Activated CD8-positive, alpha-beta T cell treated with anti-CD3 and anti-CD28 coated beads, Interleukin-2, amount 10 ng/mL, durations not matched to agents 7 days and 5 days (primary cell): Measurements from ENCODE around the gene DSCAM. TPM values are rescaled to one million over a fixed set of nuclear protein-coding genes. Genes with fewer than 3 reads are reported as not detected.

Source experiments
- ATAC-seq: fragments of 150-1000 bp; cut with Tn5 transposase; one replicate; pipeline ENCODE4 v1.10.0; 2021; ENCODE audit warnings: moderate library complexity
- CTCF ChIA-PET: fragments of 350-600 bp; sonication (Branson Sonifier 250); formaldehyde crosslinking; loops from one replicate; lab custom pipeline; 2021; ENCODE audit warnings: antibody characterized with exemption; lab: Charles Lee
- POLR2A ChIA-PET: fragments of 350-600 bp; sonication (Branson Sonifier 250); formaldehyde crosslinking; loops from one replicate; lab custom pipeline; 2021; ENCODE audit warnings: antibody characterized with exemption; lab: Charles Lee
- DNase-seq: peaks from one replicate; pipeline ENCODE4 v3.0.0-alpha.2; 2020
- H3K27ac Mint-ChIP-seq: one replicate; pipeline ENCODE4 v1.8.0; 2021; ENCODE audit warnings: mild to moderate bottlenecking, mixed read lengths
- H3K27me3 Mint-ChIP-seq: one replicate; pipeline ENCODE4 v1.8.0; 2021; ENCODE audit warnings: low read depth, mixed read lengths
- H3K36me3 Mint-ChIP-seq: one replicate; pipeline ENCODE4 v1.8.0; 2021; ENCODE audit warnings: low read depth, mixed read lengths
- H3K4me1 Mint-ChIP-seq: one replicate; pipeline ENCODE4 v1.8.0; 2021; ENCODE audit warnings: low read depth, mixed read lengths
- H3K4me3 Mint-ChIP-seq: one replicate; pipeline ENCODE4 v1.8.0; 2021; ENCODE audit warnings: mild to moderate bottlenecking, mixed read lengths
- H3K9me3 Mint-ChIP-seq: one replicate; pipeline ENCODE4 v1.8.0; 2022; ENCODE audit warnings: mixed read lengths; ENCODE audit not compliant: insufficient read depth
- total RNA-seq, 2 experiments: library from RNA; stranded (reverse); gene quantifications; one replicate each; pipeline ENCODE4 v1.2.3, GENCODE V29; 2021

Gene DSCAM
- total RNA-seq, 2 experiments from 2014 or later, result not detected

GRCh38 chr21:40020651-40021050 lies 826.3 kb downstream of the DSCAM start:
- ATAC-seq, result no peak
- H3K36me3 Mint-ChIP-seq, result no peaks in the 10 kb centered on the region
- no peak overlapping the region for H3K27ac Mint-ChIP-seq
- no peaks in the 10 kb centered on the region for H3K27me3 Mint-ChIP-seq
- no peaks in the 10 kb centered on the region for H3K4me1 Mint-ChIP-seq
- CTCF ChIA-PET, result no interaction called here
- H3K9me3 Mint-ChIP-seq, result peaks cover 7% of the 10 kb centered on the region
- no peak overlapping the region for H3K4me3 Mint-ChIP-seq
- POLR2A ChIA-PET, result no interaction called here
- DNase-seq, result no peak

DNA sequence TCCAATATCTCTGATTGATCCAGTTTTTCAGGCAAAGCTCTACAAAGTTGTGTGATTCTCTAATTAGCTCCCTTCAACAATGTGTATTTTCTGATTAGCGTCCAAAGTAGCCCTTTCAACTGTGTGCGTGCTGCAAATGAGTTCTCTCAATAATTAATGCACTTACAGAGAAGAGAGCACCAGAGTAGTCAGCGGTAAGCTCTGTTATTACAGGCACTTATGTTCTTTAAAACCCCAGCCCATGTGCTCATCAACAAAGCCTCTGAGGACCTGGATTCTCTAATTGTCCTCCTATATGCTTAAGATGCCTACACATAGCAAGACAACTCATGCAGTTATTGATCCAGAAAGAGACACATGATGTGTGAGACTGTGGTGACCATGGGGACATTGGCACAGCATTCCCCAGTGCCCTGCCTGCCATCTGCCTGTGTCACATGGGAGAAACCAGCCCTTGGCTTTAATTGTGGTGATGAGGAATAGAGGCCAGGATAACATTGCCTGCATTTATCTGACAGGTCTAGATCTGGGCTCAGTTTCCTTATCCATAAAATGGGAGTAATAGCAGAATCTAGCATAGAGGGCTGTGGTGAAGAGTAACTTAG lies 828.0 kb downstream of the DSCAM start:
- H3K36me3 Mint-ChIP-seq, result no peaks in the 10 kb centered on the region
- H3K27ac Mint-ChIP-seq, result no peak overlapping the region
- H3K4me1 Mint-ChIP-seq, result no peaks in the 10 kb centered on the region
- DNase-seq (no peak), ATAC-seq (no peak)
- peaks cover 12% of the 10 kb centered on the region for H3K9me3 Mint-ChIP-seq
- H3K27me3 Mint-ChIP-seq, result no peaks in the 10 kb centered on the region
- no peak overlapping the region for H3K4me3 Mint-ChIP-seq
- ChIA-PET CTCF (no interaction called here), POLR2A (no interaction called here)

DNA sequence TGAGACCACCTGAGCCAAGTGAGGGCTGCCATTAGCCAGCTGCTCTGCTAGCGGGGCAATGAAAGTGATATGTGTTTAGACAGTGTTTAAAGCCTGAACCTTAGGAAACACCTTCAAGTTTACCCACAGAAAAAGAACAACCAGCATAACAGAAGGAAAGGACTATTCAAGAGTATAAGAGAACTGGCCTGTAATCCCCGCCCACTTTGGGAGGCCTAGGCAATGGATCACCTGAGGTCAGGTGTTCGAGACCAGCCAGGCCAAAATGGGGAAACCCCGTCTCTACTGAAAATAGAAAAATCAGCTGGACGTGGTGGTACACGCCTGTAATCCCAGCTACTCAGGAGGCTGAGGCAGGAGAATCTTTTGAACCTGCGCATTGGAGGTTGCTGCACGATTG lies 830.3 kb downstream of the DSCAM start:
- ChIA-PET CTCF (no interaction called here), POLR2A (no interaction called here)
- Mint-ChIP-seq H3K4me3 (no peak overlapping the region), H3K27ac (no peak overlapping the region), H3K27me3 (no peaks in the 10 kb centered on the region), H3K9me3 (peaks cover 18% of the 10 kb centered on the region), H3K4me1 (no peaks in the 10 kb centered on the region), H3K36me3 (no peaks in the 10 kb centered on the region)
- no peak for ATAC-seq
- no peak for DNase-seq

- Mint-ChIP-seq H3K27me3 (no peaks in the 10 kb centered on the region), H3K4me1 (no peaks in the 10 kb centered on the region), H3K27ac (no peak overlapping the region), H3K36me3 (no peaks in the 10 kb centered on the region), H3K9me3 (peaks cover 18% of the 10 kb centered on the region), H3K4me3 (no peak overlapping the region)
- ChIA-PET CTCF (no interaction called here), POLR2A (no interaction called here)
- ATAC-seq (no peak), DNase-seq (no peak)
These were observed 830.7 kb downstream of the DSCAM start for GRCh38 chr21:40016234-40016633.

GRCh38 chr21:40015818-40016217 lies 831.1 kb downstream of the DSCAM start:
- Mint-ChIP-seq H3K4me1 (no peaks in the 10 kb centered on the region), H3K4me3 (no peak overlapping the region), H3K9me3 (peaks cover 18% of the 10 kb centered on the region), H3K27ac (no peak overlapping the region), H3K36me3 (no peaks in the 10 kb centered on the region), H3K27me3 (no peaks in the 10 kb centered on the region)
- no peak for DNase-seq
- ChIA-PET POLR2A (no interaction called here), CTCF (no interaction called here)
- no peak for ATAC-seq

DNA sequence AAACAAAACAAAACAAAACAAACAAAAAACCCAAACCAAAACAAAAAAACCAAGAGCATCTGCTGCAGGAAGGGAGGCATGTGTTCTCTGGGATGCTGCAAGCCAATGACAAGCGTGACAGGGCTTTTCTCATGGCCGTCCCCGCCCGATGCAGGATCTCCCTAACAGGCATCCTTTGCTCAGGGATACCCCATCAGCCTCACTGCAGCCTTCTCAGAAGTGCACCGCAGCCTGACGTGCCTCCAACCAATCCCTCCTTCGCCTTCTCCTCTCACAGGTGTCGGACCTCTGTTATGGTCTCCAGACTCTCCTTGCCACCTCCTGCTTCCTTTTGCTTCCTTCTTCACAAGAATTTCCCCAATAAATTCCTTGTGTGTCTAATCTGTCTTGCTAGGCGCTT lies 832.6 kb downstream of the DSCAM start:
- no peaks in the 10 kb centered on the region for H3K36me3 Mint-ChIP-seq
- ChIA-PET CTCF (no interaction called here), POLR2A (no interaction called here)
- H3K4me1 Mint-ChIP-seq, result no peaks in the 10 kb centered on the region
- no peaks in the 10 kb centered on the region for H3K27me3 Mint-ChIP-seq
- no peak overlapping the region for H3K27ac Mint-ChIP-seq
- peaks cover 14% of the 10 kb centered on the region for H3K9me3 Mint-ChIP-seq
- ATAC-seq, result no peak
- no peak for DNase-seq
- H3K4me3 Mint-ChIP-seq, result no peak overlapping the region

DNA sequence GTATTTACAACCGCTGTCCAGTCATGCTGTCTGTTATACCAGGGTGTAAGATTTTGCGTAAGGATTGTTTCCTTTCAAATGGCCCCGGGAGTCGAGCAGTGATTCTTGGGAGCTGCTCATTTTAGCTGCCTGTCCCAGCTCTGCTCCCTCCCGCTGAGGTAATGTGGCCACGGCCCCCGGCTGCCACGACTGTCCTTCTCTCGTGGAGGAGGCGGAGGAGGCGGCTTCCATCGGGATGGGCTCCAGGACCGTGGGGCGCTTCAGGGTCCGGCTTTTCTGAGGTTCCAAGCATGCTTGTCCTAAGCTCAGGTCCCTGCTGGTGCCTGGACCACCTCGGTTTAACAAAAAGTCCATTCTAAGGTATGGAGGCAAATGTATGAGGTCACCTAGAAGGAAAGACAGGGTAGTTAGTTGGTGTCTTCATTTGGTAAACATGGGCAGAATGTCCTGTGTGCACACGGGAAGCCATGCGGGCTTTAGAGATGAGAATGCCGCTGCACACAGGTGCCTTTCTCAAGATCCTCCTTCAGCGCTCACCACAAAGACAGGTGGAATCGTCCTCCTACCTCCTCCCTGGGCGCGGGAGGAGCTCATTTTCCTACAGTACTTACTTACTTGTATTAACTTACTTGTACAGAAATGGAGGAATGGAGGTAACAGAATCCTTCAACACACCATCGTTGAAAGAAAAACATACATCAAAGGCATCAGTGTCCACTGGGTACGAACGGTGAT lies 833.8 kb downstream of the DSCAM start:
- peaks cover 14% of the 10 kb centered on the region for H3K9me3 Mint-ChIP-seq
- H3K27ac Mint-ChIP-seq, result no peak overlapping the region
- ChIA-PET CTCF (no interaction called here), POLR2A (no interaction called here)
- H3K27me3 Mint-ChIP-seq, result no peaks in the 10 kb centered on the region
- ATAC-seq (no peak), DNase-seq (no peak)
- H3K36me3 Mint-ChIP-seq, result no peaks in the 10 kb centered on the region
- no peaks in the 10 kb centered on the region for H3K4me1 Mint-ChIP-seq
- H3K4me3 Mint-ChIP-seq, result no peak overlapping the region

DNA sequence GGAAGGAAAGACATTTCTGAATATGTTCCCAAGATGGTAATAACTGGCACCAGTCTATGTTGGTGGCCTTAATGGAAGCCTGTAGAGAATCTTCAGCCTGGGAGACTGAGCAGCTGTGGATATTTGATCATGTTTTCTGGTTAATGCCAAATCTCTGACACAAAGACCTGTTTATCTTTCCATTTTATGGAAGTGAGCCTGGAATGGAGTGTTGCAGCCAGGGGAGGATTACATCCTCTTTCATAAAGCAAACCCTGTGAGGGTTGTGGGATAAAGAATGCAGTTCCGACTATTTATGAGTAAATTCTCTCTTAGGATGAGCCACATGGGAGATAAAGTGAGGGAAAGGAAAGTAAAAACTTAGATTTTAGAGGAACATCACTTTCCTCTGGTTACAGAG lies 835.6 kb downstream of the DSCAM start:
- H3K4me1 Mint-ChIP-seq, result no peaks in the 10 kb centered on the region
- H3K9me3 Mint-ChIP-seq, result peaks cover 11% of the 10 kb centered on the region
- DNase-seq (no peak), ATAC-seq (no peak)
- no peaks in the 10 kb centered on the region for H3K27me3 Mint-ChIP-seq
- CTCF ChIA-PET, result no interaction called here
- no peak overlapping the region for H3K27ac Mint-ChIP-seq
- H3K36me3 Mint-ChIP-seq, result no peaks in the 10 kb centered on the region
- POLR2A ChIA-PET, result no interaction called here
- no peak overlapping the region for H3K4me3 Mint-ChIP-seq

DNA sequence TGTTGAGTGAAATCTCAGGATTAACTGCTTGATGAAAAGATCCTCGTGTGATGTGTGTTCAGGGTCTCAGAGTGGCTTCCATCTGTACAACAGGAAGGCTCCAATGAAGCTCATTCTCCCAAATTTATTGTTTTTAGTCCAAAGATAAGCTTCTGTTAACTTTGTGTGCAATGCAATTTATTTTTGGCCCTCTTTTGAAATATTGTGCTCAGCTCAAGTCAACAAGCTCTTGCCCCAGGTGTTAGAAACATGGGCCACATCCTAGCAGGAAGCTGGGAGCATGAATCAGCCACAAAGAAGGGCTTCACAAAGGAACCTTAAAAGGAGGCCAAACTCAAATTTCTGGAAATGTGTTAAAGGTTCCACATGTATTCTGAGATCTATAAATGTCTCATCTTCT lies 844.0 kb downstream of the DSCAM start:
- CTCF ChIA-PET, result no interaction called here
- H3K27ac Mint-ChIP-seq, result no peak overlapping the region
- peaks cover 5% of the 10 kb centered on the region for H3K9me3 Mint-ChIP-seq
- no peaks in the 10 kb centered on the region for H3K4me1 Mint-ChIP-seq
- no peak overlapping the region for H3K4me3 Mint-ChIP-seq
- no peaks in the 10 kb centered on the region for H3K36me3 Mint-ChIP-seq
- no peaks in the 10 kb centered on the region for H3K27me3 Mint-ChIP-seq
- POLR2A ChIA-PET, result no interaction called here
- DNase-seq, result no peak
- ATAC-seq, result no peak

DNA sequence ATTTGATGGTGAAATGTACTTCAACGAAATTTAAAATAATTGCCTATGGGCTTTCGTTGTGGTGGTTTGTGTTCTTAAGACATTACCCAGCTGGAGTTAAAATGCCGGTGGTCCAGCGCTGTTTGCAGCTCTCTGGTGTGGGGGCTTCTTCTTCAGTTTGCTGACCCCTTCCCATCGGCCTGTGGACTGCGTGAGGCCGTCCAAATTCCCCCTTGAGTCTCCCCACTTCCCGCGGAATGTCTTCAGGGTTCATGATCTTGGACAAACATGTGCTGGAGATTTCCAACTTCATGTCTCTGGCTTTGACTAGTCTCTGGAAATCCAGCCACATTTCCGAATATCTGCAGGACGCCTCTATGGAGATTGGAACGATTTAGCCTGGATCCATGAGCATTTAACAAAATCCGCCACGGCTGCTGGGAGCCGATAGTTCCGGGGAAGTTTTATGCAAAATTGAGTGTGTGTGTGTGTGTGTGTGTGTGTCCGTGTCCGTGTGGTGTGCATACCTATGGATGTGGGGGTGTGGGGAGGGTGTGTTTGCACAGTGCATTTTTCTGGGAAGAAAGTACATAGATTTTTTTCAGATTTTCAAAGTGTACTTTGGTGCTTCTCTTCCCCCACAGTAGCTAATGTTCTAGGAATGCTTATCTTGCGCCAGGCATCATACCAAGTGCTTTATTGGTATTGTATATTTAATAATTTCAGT lies 862.5 kb downstream of the DSCAM start:
- ATAC-seq (no peak), DNase-seq (no peak)
- Mint-ChIP-seq H3K9me3 (peaks cover 3% of the 10 kb centered on the region), H3K36me3 (no peaks in the 10 kb centered on the region), H3K27ac (no peak overlapping the region), H3K27me3 (no peaks in the 10 kb centered on the region), H3K4me1 (no peaks in the 10 kb centered on the region), H3K4me3 (no peak overlapping the region)
- POLR2A ChIA-PET, result no interaction called here
- CTCF ChIA-PET, result no interaction called here

DNA sequence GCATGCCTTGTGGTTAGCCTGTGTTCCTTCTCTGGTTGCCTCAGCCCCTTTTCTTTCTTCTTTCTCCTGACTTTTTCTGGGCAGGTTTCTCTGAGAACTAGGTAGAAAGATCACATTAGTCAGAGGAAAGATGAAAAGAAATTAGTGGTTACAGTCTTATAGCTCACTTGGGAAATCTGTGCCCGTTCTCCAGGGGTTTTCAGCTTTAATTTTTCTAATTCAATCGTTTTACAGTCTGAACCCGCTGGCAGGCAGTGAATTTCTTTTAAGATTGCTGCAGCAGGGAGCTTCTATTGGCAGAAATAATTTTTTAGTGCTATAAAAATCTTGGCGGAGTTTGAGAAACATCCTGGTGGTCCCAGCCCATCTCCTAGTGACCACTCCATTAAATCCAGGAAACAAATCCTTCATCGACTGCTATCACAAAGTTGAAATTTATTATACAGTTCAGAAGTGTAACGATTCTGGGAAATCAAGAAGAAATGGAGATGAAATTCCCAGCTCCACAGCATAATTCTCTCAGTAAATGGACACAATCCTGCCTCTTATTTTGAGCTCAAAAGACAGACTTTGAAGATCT lies 866.6 kb downstream of the DSCAM start:
- no peak for ATAC-seq
- DNase-seq, result no peak
- no peak overlapping the region for H3K4me3 Mint-ChIP-seq
- POLR2A ChIA-PET, result no interaction called here
- no peaks in the 10 kb centered on the region for H3K27me3 Mint-ChIP-seq
- H3K9me3 Mint-ChIP-seq, result peaks cover 3% of the 10 kb centered on the region
- no peaks in the 10 kb centered on the region for H3K4me1 Mint-ChIP-seq
- H3K27ac Mint-ChIP-seq, result no peak overlapping the region
- no peaks in the 10 kb centered on the region for H3K36me3 Mint-ChIP-seq
- CTCF ChIA-PET, result no interaction called here

DNA sequence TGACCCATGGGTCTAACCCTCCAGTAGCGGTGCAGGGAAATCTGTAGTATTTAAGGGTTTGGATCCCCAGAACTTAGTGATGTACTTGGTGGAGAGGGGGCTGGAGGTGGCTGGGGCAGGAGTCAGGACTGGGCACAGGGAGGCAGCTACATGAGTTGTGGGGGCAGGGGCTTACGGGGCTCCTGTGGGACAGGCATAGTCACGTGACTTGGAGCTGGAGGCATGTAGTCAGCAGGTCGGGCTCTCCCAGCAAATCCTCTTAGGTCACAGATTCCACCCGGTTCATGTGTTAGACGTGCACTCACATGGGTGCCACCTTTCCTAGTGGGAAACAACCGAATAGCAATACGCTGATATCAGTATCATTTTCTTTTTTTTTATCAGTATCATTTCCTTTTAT lies 867.6 kb downstream of the DSCAM start:
- no peak overlapping the region for H3K27ac Mint-ChIP-seq
- no peak for ATAC-seq
- H3K36me3 Mint-ChIP-seq, result no peaks in the 10 kb centered on the region
- no peak overlapping the region for H3K4me3 Mint-ChIP-seq
- no peaks in the 10 kb centered on the region for H3K27me3 Mint-ChIP-seq
- ChIA-PET POLR2A (no interaction called here), CTCF (no interaction called here)
- H3K9me3 Mint-ChIP-seq, result peaks cover 2% of the 10 kb centered on the region
- no peaks in the 10 kb centered on the region for H3K4me1 Mint-ChIP-seq
- DNase-seq, result no peak
